Thyroid gland (tissue), 4 donors: Measurements from ENCODE around the gene IL34. TPM values are rescaled to one million over a fixed set of nuclear protein-coding genes. Genes with fewer than 3 reads are reported as not detected.

ENCODE experiments used
- DNase-seq, 2 donors: peaks; one replicate each; pipeline ENCODE4 v3.0.0-alpha.2; 2019
- H3K27ac ChIP-seq, 3 donors: fragments of 200-600 bp; sonication (generic); 1 replicate in 2 of 3; 2 replicates in 1 of 3; pipeline ENCODE4 v1.5.1; 2016 to 2019; ENCODE audit warnings: mild to moderate bottlenecking in 1 of 3, moderate library complexity in 1 of 3
- H3K27me3 ChIP-seq: fragments of 200-600 bp; sonication (generic); one replicate; pipeline ENCODE4 v1.5.1; 2019
- H3K36me3 ChIP-seq, 2 donors: fragments of 200-600 bp; sonication (generic); one replicate each; pipeline ENCODE4 v1.5.1; 2016 to 2019
- H3K4me1 ChIP-seq, 2 donors: fragments of 200-600 bp; sonication (generic); one replicate each; pipeline ENCODE4 v1.5.1; 2017 to 2019
- H3K4me3 ChIP-seq, 3 donors: fragments of 200-600 bp; sonication (generic); replicated peaks in 1 of 3; 1 replicate in 2 of 3; 2 replicates in 1 of 3; pipeline ENCODE4 v1.5.1; 2016; ENCODE audit warnings: mild to moderate bottlenecking in 1 of 3
- H3K9me3 ChIP-seq: fragments of 200-600 bp; sonication (generic); one replicate; pipeline ENCODE4 v1.5.1; 2017
- POLR2A ChIP-seq, 2 donors: fragments of 450-650 bp; IDR thresholded peaks; one replicate each; pipeline ENCODE4 v1.6.1; 2017; ENCODE audit warnings: antibody characterized with exemption in 2 of 2, mild to moderate bottlenecking in 2 of 2, moderate library complexity in 1 of 2
- WGBS, 2 donors: methylation state at CpG; one replicate each; pipeline ENCODE4 v1.1.5; 2017; 5-methylcytosine and 5-hydroxymethylcytosine counted together
- intact Hi-C: fragments of 100-400 bp; cut with DNase I; formaldehyde crosslinking; loops from one replicate; pipeline ENCODE4 v1.15.1; 2023
- total RNA-seq, 4 donors: library from RNA; depleted of rRNA; stranded (reverse); fragments of >200 nt; gene quantifications; one replicate each; pipeline ENCODE4 v1.2.3, GENCODE V29; 2016
- TF ChIP-seq, protein P1 (sequence below), 6 experiments: fragments of 200-600 bp in 3 of 6; fragments of 450-650 bp in 3 of 6; sonication (generic) in 3 of 6; IDR thresholded peaks; one replicate each; pipeline ENCODE4 v1.5.1; 2016 to 2019; ENCODE audit warnings: antibody characterized with exemption in 6 of 6, mild to moderate bottlenecking in 2 of 6, inconsistent platforms in 1 of 6, moderate library complexity in 1 of 6

The IL34 gene
- total RNA-seq, 4 donors from 2014 or later, result 3.5 to 9.6 (median 5.0) TPM

DNA sequence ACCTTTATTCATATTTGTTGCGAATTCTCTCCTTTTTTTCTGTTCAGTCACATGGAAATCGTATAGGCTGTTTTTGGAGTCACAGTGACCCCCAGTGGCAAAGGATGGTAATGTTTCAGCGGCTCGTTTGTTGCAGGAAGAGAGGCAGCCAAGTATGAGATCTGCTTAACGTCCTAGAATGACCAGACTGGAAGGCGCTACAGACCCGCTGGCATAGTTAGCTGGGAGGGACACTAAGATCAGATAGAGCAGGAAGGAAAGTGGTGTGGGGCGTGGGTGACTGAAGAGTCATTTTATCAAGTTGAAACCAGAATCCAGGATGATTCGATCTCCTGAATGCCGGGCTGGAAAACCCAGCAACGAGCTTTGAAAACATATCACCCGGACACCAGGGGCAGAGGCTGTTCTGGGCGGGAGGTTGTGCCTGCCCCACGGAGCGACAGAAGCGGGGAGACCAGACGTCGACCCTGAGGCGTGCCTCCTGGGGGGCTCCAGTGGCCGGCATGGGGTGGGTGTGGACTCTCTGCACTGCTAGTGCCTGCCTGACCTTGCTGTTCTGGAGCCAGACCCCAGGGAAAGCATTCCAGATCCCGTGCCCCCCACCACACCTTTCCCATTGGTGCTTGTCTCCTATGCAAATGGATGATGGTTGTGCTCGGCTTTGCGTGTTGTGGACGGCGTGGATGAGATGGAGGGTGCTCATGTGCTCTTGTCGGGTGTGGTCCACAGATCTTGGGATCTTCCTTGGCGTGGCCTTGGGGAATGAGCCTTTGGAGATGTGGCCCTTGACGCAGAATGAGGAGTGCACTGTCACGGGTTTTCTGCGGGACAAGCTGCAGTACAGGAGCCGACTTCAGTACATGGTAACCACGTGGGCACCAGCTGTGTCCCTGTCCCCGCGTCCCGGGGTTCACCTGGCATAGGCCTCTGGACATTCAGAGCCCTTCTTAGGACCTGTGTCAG lies 7.7 kb downstream of the IL34 start:
- Histone ChIP-seq H3K4me1 (peaks cover 3 to 10% of the 10 kb centered on the region in 2 donors), H3K9me3 (no peaks in the 10 kb centered on the region), H3K4me3 (no peak overlapping the region), H3K36me3 (no peaks in the 10 kb centered on the region), H3K27ac (peak overlapping the region in 2 of 3 donors; percentile 6 to 13), H3K27me3 (no peaks in the 10 kb centered on the region)
- intact Hi-C loops, result loop anchor here (5.0 to 10.0 kb wide), 2 partner anchors 122 to 259 kb away; no protein-coding TSS in a partner anchor
- TF ChIP-seq, protein P1, sequence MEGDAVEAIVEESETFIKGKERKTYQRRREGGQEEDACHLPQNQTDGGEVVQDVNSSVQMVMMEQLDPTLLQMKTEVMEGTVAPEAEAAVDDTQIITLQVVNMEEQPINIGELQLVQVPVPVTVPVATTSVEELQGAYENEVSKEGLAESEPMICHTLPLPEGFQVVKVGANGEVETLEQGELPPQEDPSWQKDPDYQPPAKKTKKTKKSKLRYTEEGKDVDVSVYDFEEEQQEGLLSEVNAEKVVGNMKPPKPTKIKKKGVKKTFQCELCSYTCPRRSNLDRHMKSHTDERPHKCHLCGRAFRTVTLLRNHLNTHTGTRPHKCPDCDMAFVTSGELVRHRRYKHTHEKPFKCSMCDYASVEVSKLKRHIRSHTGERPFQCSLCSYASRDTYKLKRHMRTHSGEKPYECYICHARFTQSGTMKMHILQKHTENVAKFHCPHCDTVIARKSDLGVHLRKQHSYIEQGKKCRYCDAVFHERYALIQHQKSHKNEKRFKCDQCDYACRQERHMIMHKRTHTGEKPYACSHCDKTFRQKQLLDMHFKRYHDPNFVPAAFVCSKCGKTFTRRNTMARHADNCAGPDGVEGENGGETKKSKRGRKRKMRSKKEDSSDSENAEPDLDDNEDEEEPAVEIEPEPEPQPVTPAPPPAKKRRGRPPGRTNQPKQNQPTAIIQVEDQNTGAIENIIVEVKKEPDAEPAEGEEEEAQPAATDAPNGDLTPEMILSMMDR (IDR thresholded peaks at IDR 0.05), result peak; percentile 67 to 99 (median 92)
- no peak for TF ChIP-seq POLR2A (IDR thresholded peaks at IDR 0.05)
- 41 to 43% methylated on average over 33 to 34 of the region's 35 CpGs for WGBS, 2 donors
- peak; percentile 85 to 88 for DNase-seq

DNA sequence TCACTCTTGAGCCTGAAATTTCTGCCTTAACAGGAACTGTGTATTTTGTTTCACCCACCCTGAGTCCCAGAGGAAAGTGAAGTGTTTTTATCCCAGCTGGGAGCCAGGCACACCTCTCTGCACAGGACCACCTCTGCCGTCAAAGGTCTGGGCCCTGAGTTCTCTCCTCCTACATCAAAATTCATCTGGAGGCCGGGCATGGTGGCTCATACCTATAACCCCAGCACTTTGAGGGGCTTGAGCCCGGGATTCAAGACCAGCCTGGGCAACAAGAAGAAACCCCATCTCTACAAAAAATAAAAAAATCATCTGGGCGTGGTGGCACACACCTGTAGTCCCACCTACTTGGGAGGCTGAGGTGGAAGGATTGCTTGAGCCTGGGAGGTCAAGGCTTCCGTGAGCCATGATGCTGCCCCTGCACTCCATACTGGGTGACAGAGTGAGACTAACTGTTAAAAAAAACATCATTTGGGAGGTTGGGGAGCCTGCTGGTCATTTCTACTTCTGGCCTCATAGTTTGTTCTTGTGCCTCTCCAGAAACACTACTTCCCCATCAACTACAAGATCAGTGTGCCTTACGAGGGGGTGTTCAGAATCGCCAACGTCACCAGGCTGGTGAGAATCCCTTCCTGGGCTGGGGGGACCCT lies 9.8 kb downstream of the IL34 start:
- no peaks in the 10 kb centered on the region for H3K36me3 ChIP-seq
- peaks cover 3 to 10% of the 10 kb centered on the region in 2 donors for H3K4me1 ChIP-seq
- WGBS, 2 donors, result 85% methylated on average over 8 of the region's 8 CpGs
- no peak for DNase-seq
- no peak overlapping the region for H3K4me3 ChIP-seq
- H3K9me3 ChIP-seq, result no peaks in the 10 kb centered on the region
- no peaks in the 10 kb centered on the region for H3K27me3 ChIP-seq
- H3K27ac ChIP-seq, result no peak overlapping the region
- TF ChIP-seq POLR2A (IDR thresholded peaks at IDR 0.05), result no peak
- TF ChIP-seq, protein P1 (IDR thresholded peaks at IDR 0.05), result no peak
- intact Hi-C loops, result loop anchor here (10.0 kb wide), 1 partner anchor 261 kb away; no protein-coding TSS in a partner anchor

DNA sequence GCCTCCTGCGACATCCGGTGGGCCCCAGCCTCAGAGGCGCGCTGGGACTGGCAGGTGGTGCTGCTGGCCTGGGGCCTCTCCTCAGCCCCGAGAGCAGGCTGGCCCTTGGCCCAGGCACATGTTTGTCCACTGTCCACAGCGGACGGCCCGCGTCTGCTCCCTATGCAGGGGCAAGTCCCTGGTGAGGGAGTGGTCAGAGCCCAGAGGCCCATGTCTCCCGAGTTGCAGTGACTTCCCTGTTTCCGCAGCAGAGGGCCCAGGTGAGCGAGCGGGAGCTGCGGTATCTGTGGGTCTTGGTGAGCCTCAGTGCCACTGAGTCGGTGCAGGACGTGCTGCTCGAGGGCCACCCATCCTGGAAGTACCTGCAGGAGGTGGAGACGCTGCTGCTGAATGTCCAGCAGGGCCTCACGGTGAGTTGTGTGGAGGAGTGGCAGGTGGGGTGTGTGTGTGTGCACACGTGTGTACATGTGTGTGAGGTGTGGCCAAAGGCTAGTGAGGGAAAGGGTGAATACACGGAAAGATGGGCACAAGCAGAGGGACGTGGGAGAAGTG lies 10.4 kb downstream of the IL34 start:
- intact Hi-C loops, result loop anchor here (10.0 kb wide), 1 partner anchor 262 kb away; no protein-coding TSS in a partner anchor
- WGBS, 2 donors, result 72 to 79% methylated on average over 12 to 18 of the region's 22 CpGs
- DNase-seq, result no peak

DNA sequence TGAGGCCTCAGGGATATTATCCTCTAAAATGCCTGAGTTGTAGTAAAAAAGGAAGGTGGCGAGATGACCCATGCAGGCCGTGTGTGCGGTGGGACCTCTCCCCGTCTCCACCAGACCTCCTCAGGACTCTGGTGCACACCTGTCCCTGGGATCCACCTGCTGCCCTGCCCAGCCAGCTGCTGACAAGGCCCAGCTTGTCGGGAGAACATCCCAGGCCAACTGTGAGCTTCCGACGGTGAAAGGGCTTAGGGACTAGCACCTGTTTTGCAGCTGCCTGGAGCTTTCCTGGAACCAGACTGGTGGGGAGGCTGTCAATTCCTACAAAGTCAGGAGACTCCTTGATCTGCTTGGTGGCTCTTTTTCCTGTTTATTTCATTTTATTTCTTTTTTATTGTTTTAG lies 11.6 kb downstream of the IL34 start:
- H3K27ac ChIP-seq, result no peak overlapping the region
- peaks cover 0 to under 1% of the 10 kb centered on the region in 2 donors for H3K36me3 ChIP-seq
- no peak for DNase-seq
- intact Hi-C loops, result loop anchor here (10.0 kb wide), 1 partner anchor 263 kb away; no protein-coding TSS in a partner anchor
- H3K9me3 ChIP-seq, result no peaks in the 10 kb centered on the region
- H3K4me1 ChIP-seq, result peaks cover 3 to 10% of the 10 kb centered on the region in 2 donors
- no peaks in the 10 kb centered on the region for H3K27me3 ChIP-seq
- 88 to 91% methylated on average over 7 of the region's 7 CpGs for WGBS, 2 donors
- no peak overlapping the region for H3K4me3 ChIP-seq
- TF ChIP-seq POLR2A (IDR thresholded peaks at IDR 0.05), result no peak
- TF ChIP-seq, protein P1 (IDR thresholded peaks at IDR 0.05), result no peak

More for the DNA sequence above, 10.4 kb downstream of the IL34 start:
- Histone ChIP-seq H3K27me3 (no peaks in the 10 kb centered on the region), H3K9me3 (no peaks in the 10 kb centered on the region), H3K36me3 (no peaks in the 10 kb centered on the region), H3K4me1 (peaks cover 3 to 10% of the 10 kb centered on the region in 2 donors), H3K4me3 (no peak overlapping the region), H3K27ac (no peak overlapping the region)
- TF ChIP-seq POLR2A (IDR thresholded peaks at IDR 0.05), result no peak
- TF ChIP-seq, protein P1 (IDR thresholded peaks at IDR 0.05), result no peak
